NT2/D1 (cell line): ENCODE results near the gene CDH13.

ENCODE experiments used
- SUZ12 ChIP-seq: IDR thresholded peaks from 2 replicates; pipeline ENCODE4 v1.6.1; 2011; ENCODE audit not compliant: insufficient read length, insufficient read depth; ENCODE audit errors: extremely low read depth
- YY1 ChIP-seq: IDR thresholded peaks from 2 replicates; pipeline ENCODE4 v1.6.1; 2011; ENCODE audit not compliant: insufficient read length, insufficient read depth
- ZNF274 ChIP-seq: IDR thresholded peaks from 2 replicates; pipeline ENCODE4 v1.6.1; 2011; ENCODE audit warnings: mild to moderate bottlenecking, low read depth, low read length

DNA sequence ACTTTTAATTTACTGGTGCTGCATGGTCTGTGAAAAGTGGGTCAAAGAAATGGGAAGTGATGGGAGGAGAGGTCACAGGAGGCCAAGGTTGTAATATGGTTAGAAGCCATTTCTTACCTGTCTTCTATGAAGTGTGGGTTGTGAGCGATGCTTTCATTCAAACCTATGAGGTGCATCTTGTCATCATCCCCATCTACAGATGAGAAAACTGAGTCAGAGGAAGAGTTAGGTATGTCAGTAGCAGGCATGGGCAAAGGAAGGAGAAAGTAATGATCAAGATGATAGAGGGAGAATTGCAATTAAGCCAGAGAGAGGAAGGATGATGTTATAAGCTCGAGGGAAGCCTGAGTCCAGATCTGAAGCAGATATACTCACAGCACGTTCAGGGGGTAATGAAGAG is 19.7 kb downstream of the CDH13 start:
- TF ChIP-seq ZNF274: no peak
- no peak for TF ChIP-seq YY1
- no peak for TF ChIP-seq SUZ12
